PC-3 (cell line): ENCODE results near the gene WNT3.

Source experiments
- EZH2 ChIP-seq: fragments of 300-600 bp; sonication (generic); IDR thresholded peaks from one replicate; pipeline ENCODE4 v1.6.1; 2017; ENCODE audit warnings: antibody characterized with exemption, mild to moderate bottlenecking, low read length; ENCODE audit not compliant: unreplicated experiment
- EZH2phosphoT487 ChIP-seq: fragments of 300-600 bp; sonication (generic); IDR thresholded peaks from 2 replicates; pipeline ENCODE4 v1.6.1; 2018; ENCODE audit warnings: mild to moderate bottlenecking, antibody characterized with exemption, low read length, borderline replicate concordance
- TF ChIP-seq, protein P1 (sequence below): fragments of 300-600 bp; sonication (generic); conservative IDR thresholded peaks from 2 replicates; pipeline ENCODE4 v1.5.1; 2017; ENCODE audit warnings: antibody characterized with exemption, low read depth, mild to moderate bottlenecking, low read length

GRCh38 chr17:46730679-46731078 is 87.8 kb downstream of the WNT3 start:
- TF ChIP-seq, protein P1, sequence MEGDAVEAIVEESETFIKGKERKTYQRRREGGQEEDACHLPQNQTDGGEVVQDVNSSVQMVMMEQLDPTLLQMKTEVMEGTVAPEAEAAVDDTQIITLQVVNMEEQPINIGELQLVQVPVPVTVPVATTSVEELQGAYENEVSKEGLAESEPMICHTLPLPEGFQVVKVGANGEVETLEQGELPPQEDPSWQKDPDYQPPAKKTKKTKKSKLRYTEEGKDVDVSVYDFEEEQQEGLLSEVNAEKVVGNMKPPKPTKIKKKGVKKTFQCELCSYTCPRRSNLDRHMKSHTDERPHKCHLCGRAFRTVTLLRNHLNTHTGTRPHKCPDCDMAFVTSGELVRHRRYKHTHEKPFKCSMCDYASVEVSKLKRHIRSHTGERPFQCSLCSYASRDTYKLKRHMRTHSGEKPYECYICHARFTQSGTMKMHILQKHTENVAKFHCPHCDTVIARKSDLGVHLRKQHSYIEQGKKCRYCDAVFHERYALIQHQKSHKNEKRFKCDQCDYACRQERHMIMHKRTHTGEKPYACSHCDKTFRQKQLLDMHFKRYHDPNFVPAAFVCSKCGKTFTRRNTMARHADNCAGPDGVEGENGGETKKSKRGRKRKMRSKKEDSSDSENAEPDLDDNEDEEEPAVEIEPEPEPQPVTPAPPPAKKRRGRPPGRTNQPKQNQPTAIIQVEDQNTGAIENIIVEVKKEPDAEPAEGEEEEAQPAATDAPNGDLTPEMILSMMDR: no peak
- no peak for TF ChIP-seq EZH2phosphoT487
- TF ChIP-seq EZH2: no peak
